ENCODE measurements around the gene CNOT2. TPM values are rescaled to one million over a fixed set of nuclear protein-coding genes. Genes with fewer than 3 reads are reported as not detected.

Gene CNOT2
- total RNA-seq, 6 donors from 2014 or later, result 44.1 to 188 (median 98.7) TPM

- TF ChIP-seq POLR2A (IDR thresholded peaks at IDR 0.05) (no peak), CTCF (IDR thresholded peaks at IDR 0.05) (no peak), EP300 (IDR thresholded peaks at IDR 0.05) (no peak), POLR2AphosphoS5 (IDR thresholded peaks at IDR 0.05) (no peak)
Measured at GRCh38 chr12:70398002-70398401, 154.8 kb downstream of the CNOT2 start.

GRCh38 chr12:70398862-70399261 is 155.6 kb downstream of the CNOT2 start:
- DNase-seq (no peak), ATAC-seq (ENCODE audit: low FRiP score in 2 of 2) (no peak)
- H3K4me1 ChIP-seq, result no peaks in the 10 kb centered on the region
- H3K9me3 ChIP-seq, result no peaks in the 10 kb centered on the region
- H3K27me3 ChIP-seq, result no peaks in the 10 kb centered on the region
- no peak overlapping the region for H3K4me3 ChIP-seq
- no peak for TF ChIP-seq POLR2A (IDR thresholded peaks at IDR 0.05)
- no peak for TF ChIP-seq POLR2AphosphoS5 (IDR thresholded peaks at IDR 0.05)
- TF ChIP-seq EP300 (IDR thresholded peaks at IDR 0.05), result no peak
- no peak for TF ChIP-seq CTCF (IDR thresholded peaks at IDR 0.05)
- 90 to 95% methylated on average over 3 of the region's 3 CpGs for WGBS, 2 donors
- H3K36me3 ChIP-seq, result no peaks in the 10 kb centered on the region
- H3K27ac ChIP-seq, result no peak overlapping the region

More at GRCh38 chr12:70398002-70398401, 154.8 kb downstream of the CNOT2 start:
- Histone ChIP-seq H3K27me3 (no peaks in the 10 kb centered on the region), H3K4me3 (no peak overlapping the region), H3K36me3 (no peaks in the 10 kb centered on the region), H3K4me1 (no peaks in the 10 kb centered on the region), H3K9me3 (no peaks in the 10 kb centered on the region), H3K27ac (no peak overlapping the region)
- ATAC-seq (ENCODE audit: low FRiP score in 2 of 2) (no peak), DNase-seq (no peak)

GRCh38 chr12:70399311-70399710 is 156.1 kb downstream of the CNOT2 start:
- TF ChIP-seq POLR2A (IDR thresholded peaks at IDR 0.05), result no peak
- no peak for TF ChIP-seq POLR2AphosphoS5 (IDR thresholded peaks at IDR 0.05)
- TF ChIP-seq EP300 (IDR thresholded peaks at IDR 0.05), result no peak
- no peak for TF ChIP-seq CTCF (IDR thresholded peaks at IDR 0.05)
- H3K4me3 ChIP-seq, result no peak overlapping the region
- DNase-seq (no peak), ATAC-seq (ENCODE audit: low FRiP score in 2 of 2) (no peak)
- no peaks in the 10 kb centered on the region for H3K4me1 ChIP-seq
- H3K27me3 ChIP-seq, result no peaks in the 10 kb centered on the region
- no peak overlapping the region for H3K27ac ChIP-seq
- H3K36me3 ChIP-seq, result no peaks in the 10 kb centered on the region
- 71 to 90% methylated on average over 6 of the region's 6 CpGs for WGBS, 2 donors
- no peaks in the 10 kb centered on the region for H3K9me3 ChIP-seq

- DNase-seq, result no peak
- 61 to 95% methylated on average over 3 of the region's 3 CpGs for WGBS, 2 donors
- no peak overlapping the region for H3K27ac ChIP-seq
- no peak overlapping the region for H3K4me3 ChIP-seq
- no peaks in the 10 kb centered on the region for H3K27me3 ChIP-seq
- no peaks in the 10 kb centered on the region for H3K36me3 ChIP-seq
- no peaks in the 10 kb centered on the region for H3K4me1 ChIP-seq
- no peaks in the 10 kb centered on the region for H3K9me3 ChIP-seq
- no peak for TF ChIP-seq POLR2AphosphoS5 (IDR thresholded peaks at IDR 0.05)
- no peak for TF ChIP-seq CTCF (IDR thresholded peaks at IDR 0.05)
- TF ChIP-seq EP300 (IDR thresholded peaks at IDR 0.05), result no peak
- no peak for TF ChIP-seq POLR2A (IDR thresholded peaks at IDR 0.05)
- no peak for ATAC-seq (ENCODE audit: low FRiP score in 2 of 2)
Measured at GRCh38 chr12:70400124-70400523, 156.9 kb downstream of the CNOT2 start.

DNA sequence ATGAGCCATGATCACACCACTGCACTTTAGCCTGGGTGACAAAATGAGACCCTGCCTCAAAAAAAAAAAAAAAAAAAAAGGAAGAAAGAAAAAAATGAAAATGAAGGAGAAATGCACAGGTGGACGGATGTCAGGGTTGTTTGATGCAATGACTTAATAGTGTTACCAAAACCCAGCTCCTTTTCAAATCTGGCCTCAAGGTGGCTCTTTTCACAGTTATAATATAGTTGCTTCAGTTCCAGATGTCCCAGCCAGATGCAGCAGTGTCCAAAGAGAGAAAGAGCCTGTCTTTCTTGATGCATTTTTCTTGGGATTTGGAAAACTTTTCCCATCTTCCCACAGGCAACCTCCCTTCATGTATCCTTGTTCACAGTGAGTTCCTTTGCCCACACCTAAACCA is 159.4 kb downstream of the CNOT2 start:
- 89 to 96% methylated on average over 1 of the region's 1 CpG for WGBS, 2 donors
- no peaks in the 10 kb centered on the region for H3K4me1 ChIP-seq
- no peak for DNase-seq
- TF ChIP-seq EP300 (IDR thresholded peaks at IDR 0.05) (no peak), POLR2A (IDR thresholded peaks at IDR 0.05) (no peak), CTCF (IDR thresholded peaks at IDR 0.05) (no peak), POLR2AphosphoS5 (IDR thresholded peaks at IDR 0.05) (no peak)
- H3K27ac ChIP-seq, result no peak overlapping the region
- H3K36me3 ChIP-seq, result no peaks in the 10 kb centered on the region
- ATAC-seq (ENCODE audit: low FRiP score in 2 of 2), result no peak
- H3K4me3 ChIP-seq, result no peak overlapping the region
- no peaks in the 10 kb centered on the region for H3K27me3 ChIP-seq
- no peaks in the 10 kb centered on the region for H3K9me3 ChIP-seq

All from upper lobe of left lung (tissue), 6 donors.